NCI-H1105 (cell line): ENCODE measurements around the gene PIK3R2.

Experiments
- DNase-seq: peaks from one replicate; lab custom pipeline; 2025; lab: John Stamatoyannopoulos, UW

Gene PIK3R2

DNA sequence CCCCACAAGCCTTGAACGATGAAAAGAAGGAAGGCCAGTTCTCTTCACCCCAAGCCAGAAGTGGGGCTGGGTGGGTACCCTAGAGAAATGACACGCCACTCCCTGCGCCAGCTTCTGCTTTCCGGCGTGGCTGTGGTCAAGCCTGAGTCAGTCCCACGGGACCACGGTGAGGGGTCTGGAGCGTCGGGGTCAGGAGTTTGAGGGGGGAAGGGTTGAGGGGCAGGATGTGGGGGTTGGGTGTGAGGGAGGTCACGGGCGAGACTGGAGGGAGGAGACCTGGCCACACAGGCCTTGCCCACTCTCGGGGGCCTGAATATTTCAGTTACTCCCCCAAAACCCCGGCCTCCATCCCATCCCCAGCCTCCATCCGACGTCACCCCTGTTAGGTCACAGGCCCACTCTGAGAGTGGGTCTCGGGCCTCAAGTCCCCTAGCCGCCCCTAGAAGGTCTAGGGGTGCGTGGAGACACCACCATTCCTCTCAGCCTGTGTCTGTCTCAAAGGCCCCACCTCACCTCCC is 20.1 kb downstream of the PIK3R2 start:
- no peak for DNase-seq

DNA sequence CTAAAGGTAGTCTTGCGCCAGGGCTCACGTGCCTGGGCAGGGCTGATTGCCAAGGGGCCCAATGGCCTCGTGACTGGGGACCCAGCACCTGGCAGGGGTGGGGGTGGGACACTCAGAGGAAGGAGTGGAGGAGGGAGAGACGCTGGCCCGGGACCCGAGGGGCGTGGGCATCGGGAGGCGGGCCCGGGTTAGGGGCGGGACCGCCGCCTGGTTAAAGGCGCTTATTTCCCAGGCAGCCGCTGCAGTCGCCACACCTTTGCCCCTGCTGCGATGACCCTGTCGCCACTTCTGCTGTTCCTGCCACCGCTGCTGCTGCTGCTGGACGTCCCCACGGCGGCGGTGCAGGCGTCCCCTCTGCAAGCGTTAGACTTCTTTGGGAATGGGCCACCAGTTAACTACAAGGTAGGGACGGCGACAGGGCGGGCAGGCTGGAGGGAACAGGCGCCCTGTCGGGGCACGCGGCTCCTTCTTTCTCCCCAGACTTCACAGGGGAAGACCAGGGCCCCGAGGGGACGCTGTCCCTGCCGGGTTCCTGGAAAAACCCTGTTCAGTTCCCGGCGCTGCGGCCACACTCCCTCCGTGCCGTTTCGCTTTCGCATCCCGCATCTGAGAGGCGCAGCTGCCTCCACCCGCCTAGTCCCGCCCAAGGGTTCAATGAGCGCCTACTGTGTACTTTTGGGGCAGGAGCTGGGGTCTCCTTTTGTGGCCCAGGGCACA is 20.8 kb downstream of the PIK3R2 start, which contains the start of gene IFI30:
IFI30 (plus strand) TSS at position 242 of the 717 bp plus-strand sequence; CDS start at position 271, 29 bp downstream.
- peak; percentile 91 for DNase-seq

DNA sequence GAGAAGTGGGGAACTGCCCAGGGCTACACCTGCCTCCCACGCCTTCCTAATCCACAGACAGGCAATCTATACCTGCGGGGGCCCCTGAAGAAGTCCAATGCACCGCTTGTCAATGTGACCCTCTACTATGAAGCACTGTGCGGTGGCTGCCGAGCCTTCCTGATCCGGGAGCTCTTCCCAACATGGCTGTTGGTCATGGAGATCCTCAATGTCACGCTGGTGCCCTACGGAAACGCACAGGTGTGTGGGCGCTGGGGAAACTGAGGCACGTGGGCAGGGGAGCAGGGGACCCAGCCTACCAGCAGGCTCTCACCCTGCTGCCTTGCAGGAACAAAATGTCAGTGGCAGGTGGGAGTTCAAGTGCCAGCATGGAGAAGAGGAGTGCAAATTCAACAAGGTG is 22.0 kb downstream of the PIK3R2 start:
- DNase-seq, result no peak

DNA sequence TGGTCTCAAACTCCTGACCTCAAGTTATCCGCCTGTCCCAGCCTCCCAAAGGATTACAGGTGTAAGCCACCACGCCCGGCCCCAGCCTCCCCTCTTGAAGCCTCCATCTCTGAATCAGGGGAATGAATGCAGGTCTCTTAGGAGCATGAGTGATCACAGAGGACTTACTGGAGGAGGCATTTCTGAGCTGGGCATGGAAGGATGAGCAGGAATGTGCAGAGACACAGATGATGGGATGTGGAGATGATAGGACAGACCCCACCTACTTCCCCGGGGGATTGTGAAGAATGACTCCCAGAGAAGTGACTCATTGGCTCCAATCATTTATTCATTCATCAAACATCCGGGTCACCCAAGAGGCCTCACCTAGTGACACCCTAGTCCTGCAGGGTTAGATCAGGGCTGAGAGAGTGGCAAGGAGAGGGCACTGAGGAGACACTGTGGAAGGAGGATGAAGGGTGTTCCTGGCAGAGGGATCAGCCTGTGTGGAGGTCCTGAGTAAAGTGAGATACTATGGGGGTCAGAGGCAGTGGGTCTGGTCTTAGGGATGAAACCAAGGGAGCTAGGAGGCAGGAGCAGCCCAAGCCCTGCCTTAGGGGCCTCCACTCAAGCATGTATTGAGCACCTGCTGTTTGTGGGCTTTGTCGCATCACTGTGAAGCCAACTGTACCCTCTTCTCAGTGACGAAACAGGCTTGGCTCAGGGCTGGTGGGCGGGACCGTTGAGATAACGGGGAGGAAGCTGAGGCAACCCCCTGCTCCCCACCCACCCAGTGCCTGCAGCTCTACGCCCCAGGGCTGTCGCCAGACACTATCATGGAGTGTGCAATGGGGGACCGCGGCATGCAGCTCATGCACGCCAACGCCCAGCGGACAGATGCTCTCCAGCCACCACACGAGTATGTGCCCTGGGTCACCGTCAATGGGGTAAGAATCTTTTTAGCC is 23.7 kb downstream of the PIK3R2 start:
- DNase-seq, result no peak

DNA sequence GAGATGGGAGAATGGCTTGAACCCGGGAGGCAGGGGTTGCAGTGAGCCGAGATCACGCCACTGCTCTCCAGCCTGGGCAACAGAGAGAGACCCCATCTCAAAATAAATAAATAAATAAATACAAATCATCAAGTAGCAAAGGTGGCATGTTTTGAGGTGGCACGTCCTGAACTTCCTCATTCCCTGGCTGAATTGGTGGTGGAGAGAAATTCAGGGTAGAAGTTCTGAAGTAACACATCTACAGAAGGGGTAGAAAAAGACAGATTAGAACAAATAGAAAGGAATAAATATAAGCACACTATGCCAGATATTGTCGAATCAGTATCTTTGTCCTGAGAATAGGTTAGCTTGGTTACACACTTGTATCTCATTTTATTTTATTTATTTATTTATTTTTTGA is 27.0 kb downstream of the PIK3R2 start:
- no peak for DNase-seq

DNA sequence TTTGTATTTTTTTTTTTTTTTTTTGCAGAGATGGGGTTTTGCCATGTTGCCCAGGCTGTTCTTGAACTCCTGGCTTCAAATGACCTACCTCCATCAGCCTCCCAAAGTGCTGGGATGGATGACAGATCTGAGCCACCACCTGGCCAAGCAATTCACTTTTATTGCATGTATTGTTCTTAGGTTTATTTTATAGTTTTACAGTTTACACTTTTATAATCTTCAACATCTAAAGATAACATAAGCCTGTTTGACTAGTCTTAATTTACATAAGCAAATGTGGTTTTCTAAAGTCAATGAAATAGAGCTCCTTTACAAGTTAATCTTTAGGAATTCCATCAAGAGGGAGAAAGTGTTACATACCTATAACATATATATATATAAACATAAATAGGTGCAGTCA is 30.6 kb downstream of the PIK3R2 start:
- no peak for DNase-seq

DNA sequence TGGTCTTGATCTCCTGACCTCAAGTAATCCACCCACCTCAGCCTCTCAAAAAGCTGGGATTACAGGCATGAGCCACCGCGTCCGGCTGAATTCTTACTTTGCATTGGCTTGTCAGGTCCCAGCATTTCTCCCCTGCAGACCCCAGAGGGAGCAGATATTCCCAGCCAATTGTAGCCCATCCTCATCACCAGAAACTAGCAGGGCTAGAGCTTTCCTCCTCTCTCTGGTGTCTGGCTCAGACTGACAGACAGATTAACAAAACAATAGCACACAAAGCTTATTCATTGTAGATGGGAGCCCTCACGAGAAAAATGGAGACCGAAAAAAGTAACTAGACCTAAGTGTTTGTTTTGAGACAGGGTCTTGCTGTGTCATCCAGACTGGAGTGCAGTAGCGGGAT is 32.6 kb downstream of the PIK3R2 start:
- DNase-seq, result no peak

DNA sequence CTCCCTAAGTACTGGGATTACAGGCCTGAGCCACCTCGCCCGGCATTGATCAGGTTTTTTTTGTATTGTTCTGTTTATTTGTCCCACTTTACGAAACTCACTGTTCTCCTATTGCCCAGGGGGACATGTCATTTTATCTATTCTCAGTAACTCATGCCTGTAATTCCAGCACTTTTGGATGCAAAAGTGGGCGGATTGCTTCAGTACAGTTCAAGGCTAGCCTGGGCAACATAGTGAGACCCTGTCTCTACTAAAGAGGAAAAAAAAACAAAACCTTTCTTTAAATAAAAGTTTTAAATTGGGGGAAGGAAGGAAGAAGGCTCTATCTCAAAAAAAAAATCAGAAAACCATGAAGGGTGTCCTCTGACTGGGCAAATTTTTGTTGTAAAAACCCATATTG is 37.3 kb downstream of the PIK3R2 start:
- DNase-seq, result no peak

DNA sequence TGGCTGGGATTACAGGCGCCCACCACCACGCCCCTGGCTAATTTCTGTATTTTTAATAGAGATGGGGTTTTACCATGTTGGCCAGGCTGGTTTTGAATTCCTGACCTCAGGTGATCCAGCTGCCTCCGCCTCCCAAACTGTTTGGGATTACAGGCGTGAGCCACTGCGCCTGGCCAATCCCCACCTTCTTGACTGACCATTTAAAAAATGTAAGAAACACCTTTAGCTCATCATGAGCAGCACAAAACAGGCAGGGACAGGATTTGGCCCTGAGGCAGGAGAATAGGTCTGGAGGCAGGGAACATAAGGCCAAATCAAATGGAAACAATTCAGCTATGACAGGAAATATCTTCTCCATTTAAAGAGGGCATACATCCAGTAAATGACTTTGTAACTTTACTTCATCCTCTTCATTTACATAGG is 38.7 kb downstream of the PIK3R2 start:
- no peak for DNase-seq

DNA sequence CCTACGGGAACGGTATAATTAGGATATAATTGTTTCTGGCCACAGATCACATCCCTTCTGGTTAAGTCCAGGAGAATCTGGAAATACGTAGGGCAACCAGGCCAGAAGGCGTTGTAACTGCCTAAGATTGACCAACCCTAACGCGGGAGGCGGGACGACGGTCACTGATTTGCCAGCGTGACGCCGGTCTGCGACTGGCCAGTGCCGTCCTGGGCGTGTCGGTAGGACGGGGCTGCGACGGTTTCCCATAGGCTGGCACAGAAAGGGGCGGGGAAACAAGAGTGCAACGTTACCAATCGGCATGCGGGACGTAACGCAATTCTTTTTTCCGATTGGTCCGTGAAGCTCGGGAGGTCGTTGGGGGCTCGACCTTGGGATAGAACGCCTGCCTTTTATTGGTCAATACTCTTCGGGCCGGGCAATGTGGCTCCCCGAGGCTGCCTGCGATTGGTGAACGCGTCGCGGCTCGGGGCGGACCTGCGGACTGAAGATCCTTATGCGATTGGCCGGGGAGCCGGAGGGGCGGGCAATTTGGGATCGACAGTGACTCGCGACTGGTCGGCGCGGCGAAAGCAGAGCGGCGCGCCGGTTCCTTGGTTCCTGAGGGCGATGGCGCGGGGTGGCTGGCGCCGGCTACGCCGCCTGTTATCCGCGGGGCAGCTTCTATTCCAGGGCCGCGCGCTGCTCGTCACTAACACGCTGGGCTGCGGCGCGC is 39.9 kb downstream of the PIK3R2 start, which contains the start of gene MPV17L2:
MPV17L2 (plus strand) TSS at position 546 of the 715 bp plus-strand sequence; CDS start at position 610, 64 bp downstream.
- DNase-seq, result peak; percentile 100

DNA sequence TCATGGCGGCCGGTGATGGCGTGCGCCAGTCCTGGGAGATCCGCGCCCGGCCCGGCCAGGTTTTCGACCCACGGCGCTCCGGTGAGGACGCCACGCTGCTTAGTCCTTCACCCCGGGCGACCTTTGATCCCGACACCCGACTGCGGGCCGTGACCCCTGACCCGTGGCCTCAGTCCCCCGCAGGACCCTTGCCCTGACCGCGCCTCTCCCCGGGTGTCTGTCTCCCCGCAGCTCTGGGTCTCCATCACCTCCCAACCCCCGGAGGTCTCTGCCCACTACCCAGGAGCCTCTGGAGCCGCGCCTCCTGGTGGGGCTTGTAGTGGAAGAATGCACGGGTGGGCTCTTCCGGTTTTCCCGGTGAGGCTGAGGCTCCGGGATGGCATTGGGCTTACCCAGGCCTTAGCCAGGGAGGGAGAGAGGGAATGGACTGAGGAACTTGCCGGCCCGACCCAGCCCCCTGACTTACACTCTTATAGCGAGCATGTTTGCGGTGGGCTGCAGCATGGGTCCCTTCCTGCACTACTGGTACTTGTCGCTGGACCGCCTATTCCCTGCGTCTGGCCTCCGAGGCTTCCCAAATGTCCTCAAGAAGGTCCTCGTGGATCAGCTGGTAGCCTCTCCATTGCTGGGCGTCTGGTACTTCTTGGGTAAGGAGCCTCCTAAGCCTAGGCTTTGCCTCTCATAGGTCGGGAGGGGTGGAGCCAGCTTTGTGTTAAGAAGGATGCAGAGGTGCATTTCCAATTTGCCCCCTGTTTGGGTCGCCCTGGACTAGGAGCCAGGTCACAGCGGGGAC is 40.6 kb downstream of the PIK3R2 start:
- no peak for DNase-seq

DNA sequence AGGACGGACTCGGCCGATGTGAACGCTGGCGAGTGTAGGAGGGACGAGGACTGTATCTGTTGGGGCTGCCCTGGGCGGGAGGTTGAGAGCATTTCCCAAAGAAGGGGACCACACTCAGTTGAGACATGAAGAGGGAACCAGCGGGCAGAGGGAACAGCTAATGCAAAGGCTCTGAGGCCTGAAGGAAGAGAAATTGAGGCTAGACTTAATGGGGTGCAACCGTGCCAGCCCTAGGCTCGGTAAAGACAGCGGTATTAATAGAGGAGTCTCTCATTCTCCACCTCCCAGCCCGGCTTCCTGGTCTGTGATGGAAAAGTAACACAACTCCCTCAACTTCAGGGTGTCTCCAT is 41.2 kb downstream of the PIK3R2 start:
- no peak for DNase-seq

DNA sequence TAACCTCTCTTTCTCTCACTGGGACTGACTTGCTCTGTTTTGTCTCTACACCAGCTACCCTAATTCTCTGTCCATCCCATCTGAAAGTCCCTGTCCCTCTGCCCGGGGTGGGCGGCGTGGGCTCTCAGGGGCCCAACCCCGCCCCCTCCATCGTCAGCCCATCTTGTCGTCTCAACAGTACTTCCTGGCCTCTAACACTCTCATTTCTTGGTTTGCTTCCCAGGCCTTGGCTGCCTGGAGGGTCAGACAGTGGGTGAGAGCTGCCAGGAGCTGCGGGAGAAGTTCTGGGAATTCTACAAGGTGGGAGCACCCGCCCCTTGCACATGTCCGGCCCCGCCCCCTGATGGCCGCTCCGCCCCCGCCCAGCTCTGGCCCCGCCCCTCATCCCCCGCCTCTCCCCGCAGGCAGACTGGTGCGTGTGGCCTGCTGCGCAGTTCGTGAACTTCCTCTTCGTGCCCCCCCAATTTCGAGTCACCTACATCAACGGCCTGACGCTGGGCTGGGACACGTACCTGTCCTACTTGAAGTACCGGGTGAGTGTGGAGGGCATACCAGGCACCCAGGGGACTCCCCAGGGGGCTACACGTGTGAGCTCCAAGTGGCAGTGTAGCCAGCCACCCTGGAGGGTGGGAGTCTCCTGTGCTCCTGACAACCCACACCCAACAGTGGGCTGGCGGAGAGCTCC is 41.7 kb downstream of the PIK3R2 start:
- no peak for DNase-seq

DNA sequence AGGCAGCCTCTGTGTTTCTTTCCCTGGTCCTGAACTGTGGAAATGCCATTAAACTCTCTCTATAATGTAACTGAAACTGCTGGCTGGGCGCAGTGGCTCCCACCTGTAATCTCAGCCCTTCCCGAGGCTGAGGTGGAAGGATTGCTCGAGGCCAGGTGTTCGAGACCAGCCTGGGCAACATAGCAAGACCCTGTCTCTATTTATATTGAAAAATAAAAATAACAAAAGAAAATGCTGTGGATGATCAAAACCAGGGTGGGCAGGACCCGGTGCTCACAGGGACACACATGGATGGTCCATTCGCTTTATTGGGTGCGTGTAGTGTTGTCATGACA is 43.5 kb downstream of the PIK3R2 start:
- DNase-seq, result no peak

DNA sequence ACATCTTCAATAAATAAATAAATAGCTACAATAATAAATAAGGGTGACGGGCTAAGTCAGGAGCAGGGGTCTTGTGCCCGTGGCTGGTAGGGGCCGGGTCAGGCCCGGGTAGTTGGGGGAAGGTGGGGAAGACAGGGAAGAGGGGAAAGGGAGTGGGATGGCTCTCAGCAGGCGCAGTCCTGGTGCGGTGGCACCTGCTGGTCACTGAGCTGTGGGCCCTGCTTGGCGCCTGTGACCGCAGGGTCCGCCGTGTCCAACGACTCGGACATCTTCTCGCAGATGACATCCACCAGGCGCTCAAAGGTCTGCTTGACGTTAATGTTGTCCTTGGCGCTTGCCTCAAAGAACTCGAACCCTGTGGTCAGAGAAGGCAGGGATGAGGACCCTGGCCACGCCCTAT is 44.3 kb downstream of the PIK3R2 start:
- DNase-seq, result no peak

DNA sequence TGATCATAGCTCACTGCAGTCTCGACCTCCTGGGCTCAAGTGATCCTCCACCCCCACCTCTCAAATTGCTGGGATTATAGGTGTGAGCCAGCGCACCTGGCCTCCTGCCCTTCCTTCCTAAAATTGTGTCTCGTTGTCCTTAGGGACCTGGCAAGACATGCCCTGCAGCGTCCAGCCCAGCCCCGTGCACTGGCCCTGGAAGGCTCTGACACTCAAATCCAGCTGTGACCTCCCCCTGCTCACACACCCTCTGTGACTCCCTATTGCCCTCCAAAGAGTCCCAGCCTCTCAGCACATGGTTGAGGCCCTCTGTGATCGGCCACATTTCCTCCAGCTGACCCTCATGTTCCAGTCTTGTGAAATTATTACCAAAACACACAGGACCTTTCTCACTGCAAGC is 45.0 kb downstream of the PIK3R2 start:
- no peak for DNase-seq

DNA sequence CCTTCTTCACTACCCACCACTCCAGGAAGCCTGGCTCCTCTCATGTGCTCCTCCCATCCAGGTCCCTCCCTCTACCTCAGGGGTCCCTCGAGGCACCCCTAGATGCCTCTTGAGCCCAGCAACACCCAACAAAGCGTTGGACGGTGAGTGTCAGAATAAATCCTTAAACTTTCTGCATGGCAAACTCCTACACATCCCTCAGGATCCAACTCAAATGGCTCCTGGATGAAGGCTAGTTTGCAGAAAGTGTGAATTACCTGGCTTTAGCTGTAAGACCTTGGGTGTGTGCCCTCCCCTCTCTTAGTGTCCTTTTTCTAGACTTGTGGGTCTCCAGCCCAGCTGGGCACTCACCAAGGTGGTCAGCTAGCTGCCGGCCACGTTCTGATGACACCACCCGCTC is 45.4 kb downstream of the PIK3R2 start:
- DNase-seq, result no peak

DNA sequence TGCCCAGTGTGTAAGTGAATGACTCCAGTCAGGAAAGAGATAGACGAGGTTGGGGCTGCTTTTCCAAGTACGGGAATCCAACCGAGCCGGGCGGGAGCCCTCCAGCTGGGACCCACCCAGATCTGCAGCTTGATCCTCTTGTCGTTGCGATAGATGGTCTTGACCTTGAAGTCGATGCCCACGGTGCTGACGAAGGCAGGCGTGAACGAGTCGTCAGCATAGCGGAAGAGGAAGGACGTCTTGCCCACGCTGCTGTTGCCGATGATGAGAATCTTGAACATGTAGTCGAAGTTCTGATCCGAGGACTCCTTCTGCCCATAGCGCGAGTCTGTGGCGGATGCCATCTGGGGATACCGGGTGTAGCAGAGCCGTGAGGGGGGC is 49.4 kb downstream of the PIK3R2 start:
- DNase-seq, result no peak

DNA sequence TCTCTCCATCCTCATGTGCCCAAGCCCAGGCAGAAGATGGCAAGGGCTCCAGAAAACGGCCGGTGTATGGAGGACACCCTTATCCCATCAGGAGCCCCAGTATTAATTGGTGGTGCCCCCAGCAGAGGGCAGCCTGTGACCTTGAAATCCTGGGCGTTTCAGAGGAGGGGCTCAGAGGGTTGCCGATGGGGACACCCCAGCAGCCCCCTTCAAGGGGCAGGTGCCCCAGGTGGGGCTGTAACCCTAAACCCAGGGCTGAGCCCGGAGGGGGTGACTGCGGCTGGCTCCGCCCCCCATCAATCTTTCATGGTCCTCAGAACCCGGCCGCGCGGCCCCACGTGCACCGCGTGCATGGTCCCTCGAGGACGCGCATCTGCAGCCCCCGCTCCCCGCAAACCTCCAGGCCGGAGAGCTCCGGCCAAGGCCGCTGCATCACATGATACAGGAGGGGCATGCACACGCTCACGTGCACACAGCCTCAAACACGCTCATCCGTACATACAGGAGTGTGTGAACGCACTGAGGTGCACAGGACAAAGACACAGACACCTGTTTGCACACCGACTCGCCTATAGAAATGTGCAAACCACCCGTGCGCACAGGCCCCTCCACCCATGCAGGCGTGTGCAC is 49.9 kb downstream of the PIK3R2 start:
- no peak for DNase-seq

DNA sequence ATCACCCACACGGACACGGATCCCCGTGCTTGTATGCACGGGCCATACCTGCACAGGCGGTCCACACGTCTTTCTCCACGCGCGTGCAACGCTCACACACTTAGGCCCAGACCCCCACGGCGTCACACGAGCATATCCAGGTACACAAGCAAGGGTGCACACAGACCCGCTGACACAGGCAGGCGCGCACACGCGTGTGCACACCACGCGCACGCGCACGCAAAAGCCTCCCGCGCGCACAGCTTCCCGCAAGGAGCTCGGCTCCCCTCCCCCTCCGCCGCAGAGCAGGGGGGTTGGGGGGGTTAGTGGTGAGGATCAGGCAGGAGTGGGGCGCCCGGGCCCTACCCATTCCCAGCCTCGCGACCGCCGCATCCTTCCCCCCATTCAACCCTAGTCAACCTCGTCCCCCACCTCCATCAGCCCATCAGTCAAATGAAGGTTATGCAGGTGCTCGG is 50.5 kb downstream of the PIK3R2 start:
- no peak for DNase-seq
